Naive thymus-derived CD4-positive, alpha-beta T cell (primary cell): ENCODE data around the gene PCAT7. TPM values are rescaled to one million over a fixed set of nuclear protein-coding genes. Genes with fewer than 3 reads are reported as not detected.

Experiments used
- ATAC-seq: fragments of 150-1000 bp; cut with Tn5 transposase; 2 replicates; pipeline ENCODE4 v1.10.0; 2021; ENCODE audit warnings: mild to moderate bottlenecking, moderate library complexity
- CTCF ChIA-PET: fragments of 350-600 bp; sonication (Branson Sonifier 250); formaldehyde crosslinking; loops from one replicate; lab custom pipeline; 2021; ENCODE audit warnings: antibody characterized with exemption; lab: Charles Lee
- POLR2A ChIA-PET: fragments of 350-600 bp; sonication (Branson Sonifier 250); formaldehyde crosslinking; loops from one replicate; lab custom pipeline; 2021; ENCODE audit warnings: antibody characterized with exemption, inconsistent platforms; lab: Charles Lee
- DNase-seq, 9 donors: peaks; one replicate each; pipeline versions ENCODE4 v3.0.0 to v3.0.0-alpha.2; 2020 to 2022; ENCODE audit warnings: mixed read lengths in 1 of 9
- H3K27ac ChIP-seq: one replicate; pipeline ENCODE4 v1.7.0; 2013; ENCODE audit warnings: mild to moderate bottlenecking, low read depth, low read length, moderate library complexity
- H3K27me3 ChIP-seq, 2 donors: one replicate each; pipeline ENCODE4 v1.7.0; 2013; ENCODE audit warnings: low read length in 2 of 2, mild to moderate bottlenecking in 2 of 2, moderate library complexity in 2 of 2; ENCODE audit not compliant: control insufficient read depth in 2 of 2, insufficient read depth in 2 of 2
- H3K36me3 ChIP-seq, 3 experiments: 1 replicate in 2 of 3; 2 replicates in 1 of 3; pipeline ENCODE4 v1.7.0; 2013; ENCODE audit warnings: low read length in 3 of 3, mild to moderate bottlenecking in 3 of 3, moderate library complexity in 1 of 3; ENCODE audit not compliant: insufficient read depth in 3 of 3, control insufficient read depth in 2 of 3
- H3K4me1 ChIP-seq, 2 donors: one replicate each; pipeline ENCODE4 v1.7.0; 2013; ENCODE audit warnings: low read length in 2 of 2, mild to moderate bottlenecking in 2 of 2, moderate library complexity in 1 of 2; ENCODE audit not compliant: control insufficient read depth in 2 of 2, insufficient read depth in 2 of 2
- H3K4me3 ChIP-seq: 2 replicates; pipeline ENCODE4 v1.7.0; 2013; ENCODE audit warnings: mild to moderate bottlenecking, low read length
- H3K9me3 ChIP-seq, 3 experiments: 1 replicate in 2 of 3; 2 replicates in 1 of 3; pipeline ENCODE4 v1.7.0; 2013; ENCODE audit warnings: low read length in 3 of 3; ENCODE audit not compliant: control insufficient read depth in 2 of 3
- H3K27ac Mint-ChIP-seq, 9 donors: one replicate each; pipeline ENCODE4 v1.8.0; 2020 to 2022; ENCODE audit warnings: mixed read lengths in 9 of 9, mild to moderate bottlenecking in 8 of 9, moderate library complexity in 5 of 9, inconsistent platforms in 2 of 9
- H3K27me3 Mint-ChIP-seq, 5 donors: one replicate each; pipeline ENCODE4 v1.8.0; 2021 to 2022; ENCODE audit warnings: mixed read lengths in 5 of 5, mild to moderate bottlenecking in 1 of 5
- H3K36me3 Mint-ChIP-seq, 5 donors: one replicate each; pipeline ENCODE4 v1.8.0; 2020 to 2022; ENCODE audit warnings: mixed read lengths in 5 of 5, mild to moderate bottlenecking in 3 of 5, inconsistent platforms in 1 of 5
- H3K4me1 Mint-ChIP-seq, 7 donors: one replicate each; pipeline ENCODE4 v1.8.0; 2020 to 2022; ENCODE audit warnings: mixed read lengths in 7 of 7, mild to moderate bottlenecking in 3 of 7, inconsistent platforms in 1 of 7
- H3K4me3 Mint-ChIP-seq, 10 donors: one replicate each; pipeline ENCODE4 v1.8.0; 2020 to 2022; ENCODE audit warnings: mild to moderate bottlenecking in 10 of 10, mixed read lengths in 10 of 10, moderate library complexity in 6 of 10, inconsistent platforms in 2 of 10
- H3K9me3 Mint-ChIP-seq, 11 donors: one replicate each; pipeline ENCODE4 v1.8.0; 2020 to 2022; ENCODE audit warnings: mixed read lengths in 11 of 11, mild to moderate bottlenecking in 4 of 11, inconsistent platforms in 1 of 11, moderate library complexity in 1 of 11
- intact Hi-C, 2 donors: fragments of 100-400 bp; cut with micrococcal nuclease; formaldehyde crosslinking; loops; one replicate each; pipeline ENCODE4 v1.15.1; 2023
- polyA plus RNA-seq, 2 donors: library from polyadenylated mRNA; unstranded; fragments of 300-500 nt; fragmentation: Illumina TruSeq; gene quantifications; one replicate each; pipeline ENCODE4 v1.2.3, GENCODE V29; 2021
- total RNA-seq, 6 experiments: library from RNA in 5 of 6; stranded (reverse) in 5 of 6; gene quantifications; 1 replicate in 5 of 6; 2 replicates in 1 of 6; pipeline ENCODE4 v1.2.3 and lab custom pipeline; 2021 to 2026

The PCAT7 gene
- total and polyA plus RNA-seq, 7 experiments from 2014 or later = 0.27 TPM; not detected in 6

GRCh38 chr9:94619026-94619425, 64.1 kb downstream of the PCAT7 start:
- no peak overlapping the region for H3K27ac ChIP-seq
- ATAC-seq (no peak), DNase-seq (no peak)
- H3K27me3 Mint-ChIP-seq = peaks cover 0 to 14% (median 0%) of the 10 kb centered on the region in 5 donors
- peaks cover 0 to 11% (median 9%) of the 10 kb centered on the region in 7 donors for H3K4me1 Mint-ChIP-seq
- peaks cover 0 to 2% (median 0%) of the 10 kb centered on the region in 11 donors for H3K9me3 Mint-ChIP-seq
- H3K36me3 Mint-ChIP-seq = peaks cover 0 to 31% (median 25%) of the 10 kb centered on the region in 5 donors
- H3K4me1 ChIP-seq = no peaks in the 10 kb centered on the region
- intact Hi-C loops = no loop called here
- no peak overlapping the region for H3K4me3 Mint-ChIP-seq
- H3K27ac Mint-ChIP-seq = no peak overlapping the region
- no peak overlapping the region for H3K4me3 ChIP-seq
- no peaks in the 10 kb centered on the region for H3K9me3 ChIP-seq
- ChIA-PET POLR2A (no interaction called here), CTCF (no interaction called here)
- H3K36me3 ChIP-seq = no peaks in the 10 kb centered on the region
- H3K27me3 ChIP-seq = no peaks in the 10 kb centered on the region

Other genes with a start within 250 kb of the PCAT7 start
- not detected for gene NUTM2F, start 226.4 kb upstream of the PCAT7 start, total RNA-seq
- not detected for gene NUTM2F, start 226.4 kb upstream of the PCAT7 start, polyA plus RNA-seq
- gene FBP2, start 38.7 kb downstream of the PCAT7 start, total RNA-seq = not detected
- gene FBP2, start 38.7 kb downstream of the PCAT7 start, polyA plus RNA-seq = not detected
- 10 to 100 TPM in 3 of 5 experiments, 1 to 10 TPM in 1, under 1 TPM in 1; 0.15 to 26.1 (median 10.5) TPM for gene FBP1, start 84.4 kb downstream of the PCAT7 start, total RNA-seq
- 10 to 100 TPM; 19.3 to 25.8 TPM for gene FBP1, start 84.4 kb downstream of the PCAT7 start, polyA plus RNA-seq
- gene AOPEP, start 171.6 kb downstream of the PCAT7 start, total RNA-seq = 10 to 100 TPM; 11.0 to 19.0 (median 14.9) TPM
- gene AOPEP, start 171.6 kb downstream of the PCAT7 start, polyA plus RNA-seq = 1 to 10 TPM; 5.7 to 6.0 TPM